SH-SY5Y (cell line): ENCODE data around the gene LTC4S.

Experiments
- GATA2 ChIP-seq: IDR thresholded peaks from 2 replicates; pipeline ENCODE4 v1.6.1; 2011; ENCODE audit warnings: mild to moderate bottlenecking, low read depth, low read length
- GATA3 ChIP-seq: IDR thresholded peaks from 2 replicates; pipeline ENCODE4 v1.6.1; 2011; ENCODE audit warnings: low read depth, mild to moderate bottlenecking, low read length, moderate library complexity

DNA sequence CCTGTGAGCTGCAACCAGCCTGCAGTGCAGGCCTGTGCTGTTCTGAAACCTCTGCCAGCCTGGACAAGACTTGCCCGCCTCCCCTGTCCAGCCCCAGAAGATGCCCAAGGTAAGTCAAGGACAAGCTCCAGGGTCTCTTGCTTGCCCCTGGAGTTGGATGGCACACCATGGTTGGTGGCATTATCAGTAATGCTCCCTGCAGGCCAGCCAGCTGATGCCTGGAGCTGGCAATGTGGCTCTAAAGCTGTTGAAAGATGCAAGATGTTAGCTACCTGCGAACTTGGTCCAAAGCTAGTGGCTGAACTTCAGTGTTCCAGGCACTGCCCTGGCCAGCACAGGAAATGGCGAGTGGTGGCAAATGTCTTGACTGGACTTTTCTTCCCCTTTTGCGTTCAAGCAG, 14.0 kb upstream of the LTC4S start:
- TF ChIP-seq GATA2 (no peak), GATA3 (no peak)
